ENCODE measurements around the gene RTN4R.

GRCh38 chr22:20254975-20255946, 12.9 kb downstream of the RTN4R start:
- TF ChIP-seq SP1 (CRISPR knock-in tag; conservative IDR thresholded peaks at IDR 0.05) (no peak), ELF4 (CRISPR knock-in tag; IDR thresholded peaks at IDR 0.05; ENCODE audit: low read depth) (no peak), PRRX2 (CRISPR knock-in tag; IDR thresholded peaks at IDR 0.05) (no peak)
- TF ChIP-seq, protein P1, sequence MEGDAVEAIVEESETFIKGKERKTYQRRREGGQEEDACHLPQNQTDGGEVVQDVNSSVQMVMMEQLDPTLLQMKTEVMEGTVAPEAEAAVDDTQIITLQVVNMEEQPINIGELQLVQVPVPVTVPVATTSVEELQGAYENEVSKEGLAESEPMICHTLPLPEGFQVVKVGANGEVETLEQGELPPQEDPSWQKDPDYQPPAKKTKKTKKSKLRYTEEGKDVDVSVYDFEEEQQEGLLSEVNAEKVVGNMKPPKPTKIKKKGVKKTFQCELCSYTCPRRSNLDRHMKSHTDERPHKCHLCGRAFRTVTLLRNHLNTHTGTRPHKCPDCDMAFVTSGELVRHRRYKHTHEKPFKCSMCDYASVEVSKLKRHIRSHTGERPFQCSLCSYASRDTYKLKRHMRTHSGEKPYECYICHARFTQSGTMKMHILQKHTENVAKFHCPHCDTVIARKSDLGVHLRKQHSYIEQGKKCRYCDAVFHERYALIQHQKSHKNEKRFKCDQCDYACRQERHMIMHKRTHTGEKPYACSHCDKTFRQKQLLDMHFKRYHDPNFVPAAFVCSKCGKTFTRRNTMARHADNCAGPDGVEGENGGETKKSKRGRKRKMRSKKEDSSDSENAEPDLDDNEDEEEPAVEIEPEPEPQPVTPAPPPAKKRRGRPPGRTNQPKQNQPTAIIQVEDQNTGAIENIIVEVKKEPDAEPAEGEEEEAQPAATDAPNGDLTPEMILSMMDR (IDR thresholded peaks at IDR 0.05) = no peak
- TF ChIP-seq, protein P2, sequence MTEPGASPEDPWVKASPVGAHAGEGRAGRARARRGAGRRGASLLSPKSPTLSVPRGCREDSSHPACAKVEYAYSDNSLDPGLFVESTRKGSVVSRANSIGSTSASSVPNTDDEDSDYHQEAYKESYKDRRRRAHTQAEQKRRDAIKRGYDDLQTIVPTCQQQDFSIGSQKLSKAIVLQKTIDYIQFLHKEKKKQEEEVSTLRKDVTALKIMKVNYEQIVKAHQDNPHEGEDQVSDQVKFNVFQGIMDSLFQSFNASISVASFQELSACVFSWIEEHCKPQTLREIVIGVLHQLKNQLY (CRISPR knock-in tag; IDR thresholded peaks at IDR 0.05) = no peak

Data from WTC11 (cell line).